ENCODE measurements around the gene JPH2.

JPH2 gene

DNA sequence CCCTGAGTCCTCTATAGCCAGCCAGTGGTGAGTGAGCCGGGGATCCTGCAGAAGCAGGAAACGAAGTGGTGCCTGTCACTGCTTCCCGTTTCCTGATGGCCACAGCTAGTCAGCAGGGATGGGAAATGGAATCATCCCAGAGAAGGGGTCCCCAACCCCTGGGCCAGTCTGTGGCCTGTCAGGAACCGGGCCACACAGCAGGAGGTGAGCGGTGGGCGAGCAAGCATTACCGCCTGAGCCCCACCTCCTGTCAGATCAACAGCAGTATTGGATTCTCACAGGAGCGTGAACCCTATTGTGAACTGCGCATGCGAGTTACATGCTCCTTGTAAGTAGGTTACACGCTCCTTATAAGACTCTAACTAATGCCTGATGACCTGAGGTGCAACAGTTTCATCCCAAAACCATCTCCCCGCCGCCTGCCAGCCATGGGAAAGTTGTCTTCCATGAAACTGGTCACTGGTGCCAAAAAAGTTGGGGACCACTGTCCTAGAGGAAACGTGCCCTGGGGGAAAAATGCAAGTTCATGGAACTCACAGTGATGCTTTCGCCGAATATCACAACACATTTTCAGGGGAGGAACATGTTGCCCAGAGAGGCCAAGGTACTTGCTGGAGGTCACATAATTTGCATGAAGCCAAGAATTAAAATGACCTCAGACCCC lies 113.8 kb downstream of the JPH2 start:
- no peak for DNase-seq

DNA sequence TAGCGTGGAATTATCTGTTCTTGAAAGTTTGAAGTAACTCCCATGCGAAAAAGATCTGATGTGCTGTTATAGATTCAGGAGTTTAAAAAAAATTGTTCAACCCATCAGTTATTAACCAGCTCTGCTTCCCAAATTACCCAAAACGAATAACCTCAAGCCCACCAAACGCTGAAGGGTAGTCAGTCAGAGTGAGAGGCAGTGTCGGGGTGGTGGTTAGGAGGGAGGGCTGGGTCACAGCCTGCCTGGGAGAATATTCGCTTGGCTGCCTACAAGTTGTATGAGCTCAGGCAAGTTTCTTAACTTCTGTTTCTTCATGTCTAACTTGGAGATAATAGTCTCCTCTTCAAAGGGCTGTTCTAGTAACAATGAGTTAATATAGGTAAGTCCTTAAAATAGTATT lies 114.6 kb downstream of the JPH2 start:
- no peak for DNase-seq

DNA sequence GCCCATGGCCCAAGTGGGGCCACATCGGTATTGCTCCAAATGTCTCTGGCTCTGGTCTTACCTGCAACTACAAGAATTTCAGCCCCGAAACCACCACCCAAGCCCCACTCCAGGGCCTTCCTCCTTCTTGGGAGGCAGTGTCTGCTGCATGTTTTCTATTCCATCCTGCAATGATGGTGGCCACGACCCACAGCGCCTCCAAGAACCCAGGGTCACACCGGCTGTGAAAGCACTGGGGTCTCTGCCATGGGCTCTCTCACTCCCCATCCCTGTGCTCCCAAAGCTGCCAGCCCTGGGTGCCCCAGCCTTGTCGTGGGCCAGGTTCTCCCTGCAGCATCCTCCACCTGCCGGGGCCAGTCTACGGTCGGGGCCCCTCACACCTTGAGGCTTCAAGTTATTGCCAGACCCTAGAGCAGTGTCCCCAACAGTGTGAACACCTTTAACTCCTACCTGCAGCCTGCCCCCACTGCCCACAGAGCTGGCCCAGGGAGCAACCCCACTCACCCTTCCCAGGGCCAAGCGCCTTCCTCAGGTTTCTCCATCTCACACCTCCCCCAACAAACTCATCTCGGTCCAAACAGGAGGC lies 115.4 kb downstream of the JPH2 start:
- DNase-seq = no peak

DNA sequence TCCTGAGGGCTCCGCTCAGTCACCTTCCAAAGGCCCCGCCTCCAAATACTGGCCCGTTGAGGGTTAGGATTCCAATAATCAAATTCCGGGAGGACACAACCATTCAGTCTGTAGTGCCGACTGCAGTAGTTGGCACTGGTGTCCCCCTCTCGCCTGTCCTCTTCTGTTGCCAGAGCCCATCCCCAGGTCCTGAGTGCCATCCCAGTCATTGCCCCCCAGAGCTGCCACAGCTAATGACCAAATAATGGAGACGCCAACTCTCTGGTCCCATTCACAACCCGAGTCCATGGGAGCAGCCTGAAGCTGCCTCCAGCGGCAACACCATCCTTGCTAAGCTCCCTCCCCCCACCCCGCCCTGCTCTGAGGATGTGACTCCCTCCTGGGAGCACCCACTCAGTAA lies 115.9 kb downstream of the JPH2 start:
- no peak for DNase-seq

DNA sequence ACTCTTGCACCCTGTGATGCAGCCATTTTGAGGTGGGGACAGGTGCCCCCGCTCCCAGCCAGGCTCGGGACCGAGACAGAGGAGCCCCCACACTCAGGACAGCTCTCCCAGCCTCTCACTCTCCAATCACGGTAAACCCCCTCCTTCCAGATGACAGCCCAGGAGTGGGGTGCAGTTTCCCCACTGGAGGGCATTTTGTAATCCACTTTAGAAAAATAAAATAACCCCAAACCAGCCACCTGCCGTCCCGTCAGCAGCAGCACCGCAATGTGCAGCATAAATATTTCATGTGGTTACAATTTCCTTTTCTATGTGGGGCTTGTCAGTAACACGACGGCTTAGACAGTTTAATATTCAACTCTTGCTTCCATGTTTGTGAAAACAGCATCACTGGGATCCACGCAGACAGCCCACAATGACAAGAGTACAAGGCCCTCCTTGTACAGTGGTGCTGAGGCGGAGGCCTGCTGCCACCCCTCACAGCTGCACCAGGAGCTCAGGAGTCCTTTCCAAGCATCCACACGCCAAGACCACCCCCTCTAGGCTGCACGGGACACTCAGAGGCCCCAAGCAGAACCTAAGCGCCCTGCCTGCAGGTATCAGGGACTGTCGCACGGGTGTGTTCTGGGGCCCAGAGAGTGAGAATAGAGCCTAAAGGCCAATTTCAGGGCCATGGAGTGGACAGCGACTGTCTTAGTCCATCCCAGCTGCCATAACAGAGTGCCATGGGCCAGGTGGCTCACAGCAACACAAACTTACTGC lies 116.7 kb downstream of the JPH2 start:
- no peak for DNase-seq

DNA sequence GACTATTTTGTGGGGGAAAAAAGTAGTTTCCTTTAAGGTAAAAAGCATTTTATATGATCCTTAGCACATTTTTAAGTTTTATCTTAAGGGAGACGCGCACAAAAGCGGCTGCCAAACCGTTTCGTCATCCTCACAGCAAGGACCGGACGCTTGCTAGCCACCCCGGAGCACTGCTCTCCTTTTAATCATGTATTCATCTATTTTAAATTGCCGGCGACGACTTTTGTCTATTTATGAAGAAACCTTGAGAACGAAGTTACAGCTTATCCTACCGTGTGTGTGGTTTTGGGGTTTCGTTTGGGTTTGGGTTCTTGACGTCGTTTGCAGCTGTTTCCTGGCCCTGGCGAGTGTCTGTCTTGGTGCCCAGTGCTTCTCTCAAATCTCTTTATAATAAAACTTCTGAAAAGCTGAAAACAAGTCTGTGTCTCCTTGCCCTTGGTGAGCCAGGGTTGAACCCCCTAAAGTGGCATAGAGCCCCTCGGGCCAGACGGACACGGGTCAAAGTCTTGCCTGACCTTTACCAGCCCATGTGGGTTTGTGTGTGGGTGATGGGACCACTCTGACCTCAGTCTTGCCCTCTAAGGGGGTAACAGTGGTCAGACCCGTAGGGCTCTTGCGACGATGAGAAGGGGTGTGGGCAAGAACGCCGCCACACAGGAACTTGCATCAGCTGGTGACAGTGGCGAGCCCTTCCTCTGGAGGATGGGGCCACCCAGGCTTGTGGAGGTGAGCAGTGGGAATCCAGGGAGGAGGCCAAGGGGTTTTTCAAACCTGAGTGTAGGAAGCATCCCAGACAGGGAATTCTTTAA lies 117.6 kb downstream of the JPH2 start:
- DNase-seq = no peak

DNA sequence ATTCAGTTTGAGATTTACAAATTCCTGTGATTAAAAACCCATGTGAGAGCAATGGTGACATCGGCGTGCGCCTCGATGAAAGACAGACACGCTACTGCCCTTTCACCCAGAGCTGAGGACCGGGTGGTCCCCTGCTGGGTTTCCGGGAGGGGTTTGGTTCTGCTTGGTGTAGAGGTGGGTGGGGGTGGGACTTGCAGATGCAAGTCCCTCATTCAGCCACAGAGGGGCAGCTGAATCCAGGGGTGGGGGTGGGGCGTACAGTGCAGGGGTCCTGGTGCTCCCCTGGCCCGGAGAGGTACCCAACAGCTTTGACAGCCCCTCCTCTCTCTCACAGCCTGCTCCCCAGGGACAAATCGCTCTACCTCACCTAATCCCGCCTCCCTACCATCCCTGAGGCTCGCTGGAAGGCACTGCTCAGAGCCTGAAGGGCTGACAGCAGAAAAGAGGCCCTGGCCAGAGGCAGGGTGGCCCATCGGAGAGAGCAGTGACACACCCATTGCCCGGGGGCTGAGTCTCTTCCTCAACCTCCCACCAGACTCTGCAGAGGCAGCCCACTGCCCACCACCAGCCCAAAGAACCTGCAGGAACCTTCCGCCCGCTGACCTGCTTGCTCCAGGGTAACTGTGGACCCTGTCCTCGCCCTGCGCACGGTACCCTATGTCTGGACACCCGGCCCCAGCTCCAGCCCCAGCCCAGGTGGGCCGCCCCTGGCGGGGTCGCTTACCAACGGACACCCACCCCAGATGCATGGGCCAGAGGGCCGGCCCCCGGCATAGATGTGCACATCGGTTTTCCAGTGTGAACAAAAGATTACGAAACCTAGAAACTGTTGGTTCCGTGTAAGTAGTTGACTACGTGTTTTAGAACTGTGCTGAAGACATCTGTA lies 118.4 kb downstream of the JPH2 start:
- DNase-seq = no peak

DNA sequence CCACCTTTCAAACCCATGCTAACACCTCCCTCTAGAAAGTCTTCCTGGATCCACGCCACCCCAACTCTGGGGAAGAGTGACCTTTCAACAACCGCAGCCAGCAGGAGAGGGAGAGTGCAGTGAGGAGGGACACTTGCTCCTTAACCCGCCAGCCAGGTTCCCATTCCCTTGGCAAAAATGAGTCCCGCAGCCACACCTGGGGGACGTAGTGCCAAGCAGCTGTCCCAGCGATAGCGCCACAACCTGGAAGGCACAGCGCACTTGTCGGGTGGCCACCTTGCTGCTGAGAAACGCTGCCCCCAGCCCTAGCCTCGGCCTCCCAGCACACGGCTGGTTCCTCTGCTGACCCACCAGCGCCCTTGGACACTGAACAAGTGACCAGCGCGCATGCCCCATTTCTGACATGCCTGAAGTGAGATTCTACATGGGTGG lies 119.3 kb downstream of the JPH2 start:
- DNase-seq = no peak

DNA sequence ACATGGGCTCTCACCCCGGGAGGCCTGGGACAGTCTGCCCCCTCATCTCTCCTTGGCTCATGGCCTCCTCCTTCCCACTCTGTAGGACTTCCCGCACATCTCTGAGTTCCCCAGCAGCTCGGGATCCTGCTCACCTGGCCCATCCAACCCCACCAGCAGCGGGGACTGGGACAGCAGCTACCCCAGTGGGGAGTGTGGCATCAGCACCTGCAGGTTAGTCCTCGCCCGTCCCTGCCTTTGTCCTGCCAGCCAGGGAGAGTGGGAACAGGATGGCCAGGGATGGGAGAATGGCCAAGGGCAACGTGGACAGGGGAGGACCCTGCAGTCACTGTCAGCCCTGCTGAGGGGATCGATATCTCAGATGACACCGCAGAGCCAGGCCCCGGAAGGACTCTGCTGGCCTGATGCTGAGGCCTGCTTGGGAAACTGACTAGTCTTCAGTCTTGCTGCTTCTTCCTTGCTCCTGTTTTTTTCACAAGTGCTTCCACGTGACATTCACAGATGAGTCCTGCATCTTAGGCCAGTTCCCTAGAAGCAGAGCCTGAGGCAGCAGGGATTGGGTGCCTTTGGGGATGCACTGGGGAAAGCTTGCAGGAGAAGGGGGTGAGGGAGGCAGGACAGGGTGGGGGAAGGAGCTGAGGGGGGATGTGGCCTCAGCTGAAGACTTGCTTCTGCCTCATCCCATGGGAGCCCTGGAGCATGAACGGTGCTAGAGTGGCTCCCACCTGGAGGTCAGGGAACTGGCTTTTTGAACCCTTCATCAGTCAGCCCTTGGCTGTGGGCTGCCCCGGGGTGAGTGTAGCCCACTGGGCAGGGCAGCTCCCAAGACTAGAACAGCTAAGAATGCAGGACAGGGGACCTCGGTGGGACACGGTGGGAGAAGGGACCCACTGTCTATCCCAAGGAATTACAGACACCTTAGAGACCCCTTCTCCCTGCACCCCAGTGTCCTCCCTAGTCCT lies 120.1 kb downstream of the JPH2 start:
- no peak for DNase-seq

DNA sequence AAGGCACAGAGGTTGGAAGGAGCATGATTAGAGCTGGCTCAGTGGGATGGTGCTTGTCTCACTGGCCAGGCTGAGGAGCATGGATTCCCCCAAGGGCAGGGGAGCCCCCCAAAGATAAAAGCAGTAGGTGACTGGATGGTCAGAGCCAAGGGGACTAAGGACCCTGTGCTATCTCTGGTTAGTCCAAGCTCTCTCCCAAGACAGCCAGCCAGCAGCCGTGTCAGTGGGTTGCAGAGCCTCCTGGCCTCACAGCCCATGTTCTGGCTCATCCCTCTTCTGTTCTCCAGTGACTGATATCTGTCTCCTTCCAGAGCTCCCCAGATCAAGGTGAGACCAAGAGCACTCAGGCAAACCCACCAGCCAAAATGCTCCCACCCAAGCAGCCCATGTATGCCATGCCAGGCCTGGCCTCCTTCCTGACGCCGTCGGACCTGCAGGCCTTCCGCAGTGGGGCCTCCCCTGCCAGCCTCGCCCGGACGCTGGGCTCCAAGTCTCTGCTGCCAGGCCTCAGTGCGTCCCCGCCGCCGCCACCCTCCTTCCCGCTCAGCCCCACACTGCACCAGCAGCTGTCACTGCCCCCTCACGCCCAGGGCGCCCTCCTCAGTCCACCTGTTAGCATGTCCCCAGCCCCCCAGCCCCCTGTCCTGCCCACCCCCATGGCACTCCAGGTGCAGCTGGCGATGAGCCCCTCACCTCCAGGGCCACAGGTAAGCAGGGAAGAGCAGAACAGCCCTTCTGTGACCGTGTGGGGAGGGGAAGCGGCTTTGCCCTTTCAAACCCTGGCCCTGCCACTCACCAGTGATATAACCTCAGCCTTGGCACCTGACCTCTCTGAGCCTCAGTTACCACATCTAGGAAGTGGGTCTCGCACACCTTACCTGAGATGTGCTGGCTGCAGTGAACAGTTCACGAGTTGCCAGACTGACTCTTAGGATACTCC lies 121.3 kb downstream of the JPH2 start:
- DNase-seq = no peak

DNA sequence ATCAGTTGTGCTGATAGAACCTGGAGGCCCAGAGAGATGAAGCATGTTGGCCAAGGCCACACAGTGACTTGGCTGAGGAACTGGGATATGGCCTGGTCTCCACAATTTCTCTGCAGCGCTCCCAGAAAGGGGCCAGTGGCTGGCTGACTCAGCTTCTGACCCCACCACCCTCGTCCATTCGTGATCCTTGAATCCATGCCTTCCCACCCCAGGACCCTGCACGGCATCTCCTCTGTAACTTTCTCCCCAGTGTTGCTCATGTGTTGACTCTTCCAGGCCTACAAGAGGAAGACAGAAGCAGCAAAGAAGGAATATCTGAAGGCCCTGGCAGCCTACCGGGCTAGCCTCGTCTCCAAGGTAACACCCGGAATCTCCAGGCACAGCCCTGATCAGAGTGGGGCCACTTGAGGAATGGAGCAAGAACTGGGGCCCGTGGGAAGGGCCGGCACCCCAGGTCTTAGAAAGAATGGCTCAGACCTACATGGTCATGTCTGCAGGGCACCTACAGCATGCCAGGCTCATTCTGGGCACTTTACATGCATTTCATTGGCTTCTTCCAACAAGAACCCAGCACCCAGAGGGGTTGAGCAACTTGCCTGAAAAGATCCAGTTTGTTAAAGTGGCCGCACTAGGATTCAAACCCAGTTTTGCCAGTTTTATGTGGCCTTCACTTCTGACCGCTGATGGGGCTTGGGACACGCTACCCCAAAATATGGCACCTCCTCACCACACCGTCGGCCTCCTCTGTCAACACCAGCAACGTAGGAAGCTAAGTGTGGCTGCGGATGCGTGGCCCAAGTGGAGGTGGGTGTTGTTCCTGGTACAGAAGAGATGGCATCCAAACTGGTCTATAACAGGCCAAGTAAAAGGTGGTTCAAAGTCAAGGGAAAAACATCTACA lies 122.2 kb downstream of the JPH2 start:
- DNase-seq = no peak

Measured in 8988T (cell line).